Stimulated activated naive CD8-positive, alpha-beta T cell treated with anti-CD3 and anti-CD28 coated beads, Interleukin-15, Interleukin-2, amounts not matched to agents 100 ng/mL and 50 ng/mL, for 24 hours (primary cell): ENCODE measurements around the gene ENDOD1.
A peak's percentile ranks its signal among the peaks of the same experiment; 100 is the strongest.

ENCODE experiments used
- H3K27ac Mint-ChIP-seq: one replicate; pipeline ENCODE4 v1.8.0; 2021; ENCODE audit warnings: mild to moderate bottlenecking, mixed read lengths
- H3K27me3 Mint-ChIP-seq: one replicate; pipeline ENCODE4 v1.8.0; 2021; ENCODE audit warnings: mixed read lengths
- H3K36me3 Mint-ChIP-seq: one replicate; pipeline ENCODE4 v1.8.0; 2021; ENCODE audit warnings: low read depth, mixed read lengths
- H3K4me1 Mint-ChIP-seq: one replicate; pipeline ENCODE4 v1.8.0; 2021; ENCODE audit warnings: low read depth, mixed read lengths
- H3K4me3 Mint-ChIP-seq: one replicate; pipeline ENCODE4 v1.8.0; 2021; ENCODE audit warnings: mild to moderate bottlenecking, mixed read lengths
- H3K9me3 Mint-ChIP-seq: one replicate; pipeline ENCODE4 v1.8.0; 2021; ENCODE audit warnings: mixed read lengths

ENDOD1 gene

GRCh38 chr11:95067039-95067840 lies 22.4 kb upstream of the ENDOD1 start:
- H3K36me3 Mint-ChIP-seq = peaks cover 25% of the 10 kb centered on the region
- H3K27ac Mint-ChIP-seq = peak overlapping the region; percentile 95
- H3K4me3 Mint-ChIP-seq = peak overlapping the region; percentile 99
- H3K27me3 Mint-ChIP-seq = no peaks in the 10 kb centered on the region
- H3K4me1 Mint-ChIP-seq = peaks cover 27% of the 10 kb centered on the region
- H3K9me3 Mint-ChIP-seq = no peaks in the 10 kb centered on the region

- Mint-ChIP-seq H3K36me3 (peaks cover 29% of the 10 kb centered on the region), H3K27ac (peak overlapping the region; percentile 95), H3K9me3 (no peaks in the 10 kb centered on the region), H3K27me3 (no peaks in the 10 kb centered on the region), H3K4me1 (peaks cover 32% of the 10 kb centered on the region), H3K4me3 (peak overlapping the region; percentile 99)
Measured at GRCh38 chr11:95067841-95068219, 21.8 kb upstream of the ENDOD1 start.

GRCh38 chr11:95068549-95068948 lies 21.1 kb upstream of the ENDOD1 start:
- Mint-ChIP-seq H3K27ac (peak overlapping the region; percentile 95), H3K4me3 (peak overlapping the region; percentile 99), H3K9me3 (no peaks in the 10 kb centered on the region), H3K4me1 (peaks cover 35% of the 10 kb centered on the region), H3K27me3 (no peaks in the 10 kb centered on the region), H3K36me3 (peaks cover 32% of the 10 kb centered on the region)

GRCh38 chr11:95070471-95070870 lies 19.2 kb upstream of the ENDOD1 start:
- H3K27me3 Mint-ChIP-seq = no peaks in the 10 kb centered on the region
- no peaks in the 10 kb centered on the region for H3K9me3 Mint-ChIP-seq
- H3K4me1 Mint-ChIP-seq = peaks cover 35% of the 10 kb centered on the region
- H3K27ac Mint-ChIP-seq = peak overlapping the region; percentile 38
- peak overlapping the region; percentile 53 for H3K4me3 Mint-ChIP-seq
- H3K36me3 Mint-ChIP-seq = peaks cover 32% of the 10 kb centered on the region

- Mint-ChIP-seq H3K36me3 (peaks cover 28% of the 10 kb centered on the region), H3K4me1 (peaks cover 34% of the 10 kb centered on the region), H3K27me3 (no peaks in the 10 kb centered on the region), H3K27ac (no peak overlapping the region), H3K4me3 (no peak overlapping the region), H3K9me3 (no peaks in the 10 kb centered on the region)
Measured at GRCh38 chr11:95072948-95073347, 16.7 kb upstream of the ENDOD1 start.

GRCh38 chr11:95074792-95075563 lies 14.7 kb upstream of the ENDOD1 start:
- no peaks in the 10 kb centered on the region for H3K27me3 Mint-ChIP-seq
- no peaks in the 10 kb centered on the region for H3K9me3 Mint-ChIP-seq
- peaks cover 15% of the 10 kb centered on the region for H3K36me3 Mint-ChIP-seq
- peaks cover 26% of the 10 kb centered on the region for H3K4me1 Mint-ChIP-seq
- no peak overlapping the region for H3K4me3 Mint-ChIP-seq
- no peak overlapping the region for H3K27ac Mint-ChIP-seq

GRCh38 chr11:95076416-95076815 lies 13.2 kb upstream of the ENDOD1 start:
- Mint-ChIP-seq H3K27ac (no peak overlapping the region), H3K36me3 (peaks cover 7% of the 10 kb centered on the region), H3K4me3 (no peak overlapping the region), H3K4me1 (peaks cover 16% of the 10 kb centered on the region), H3K27me3 (no peaks in the 10 kb centered on the region), H3K9me3 (no peaks in the 10 kb centered on the region)

GRCh38 chr11:95076981-95077380 lies 12.7 kb upstream of the ENDOD1 start:
- peaks cover 7% of the 10 kb centered on the region for H3K36me3 Mint-ChIP-seq
- peaks cover 12% of the 10 kb centered on the region for H3K4me1 Mint-ChIP-seq
- H3K27ac Mint-ChIP-seq = no peak overlapping the region
- H3K27me3 Mint-ChIP-seq = no peaks in the 10 kb centered on the region
- H3K4me3 Mint-ChIP-seq = no peak overlapping the region
- no peaks in the 10 kb centered on the region for H3K9me3 Mint-ChIP-seq

GRCh38 chr11:95078526-95078925 lies 11.1 kb upstream of the ENDOD1 start:
- H3K36me3 Mint-ChIP-seq = no peaks in the 10 kb centered on the region

GRCh38 chr11:95081010-95081409 lies 8.6 kb upstream of the ENDOD1 start:
- Mint-ChIP-seq H3K4me3 (no peak overlapping the region), H3K9me3 (no peaks in the 10 kb centered on the region), H3K27ac (no peak overlapping the region), H3K36me3 (no peaks in the 10 kb centered on the region), H3K27me3 (no peaks in the 10 kb centered on the region), H3K4me1 (peaks cover 33% of the 10 kb centered on the region)

More at GRCh38 chr11:95078526-95078925, 11.1 kb upstream of the ENDOD1 start:
- Mint-ChIP-seq H3K9me3 (no peaks in the 10 kb centered on the region), H3K4me1 (peaks cover 10% of the 10 kb centered on the region), H3K27ac (no peak overlapping the region), H3K27me3 (no peaks in the 10 kb centered on the region), H3K4me3 (no peak overlapping the region)

- Mint-ChIP-seq H3K9me3 (no peaks in the 10 kb centered on the region), H3K4me1 (peaks cover 35% of the 10 kb centered on the region), H3K4me3 (no peak overlapping the region), H3K27me3 (no peaks in the 10 kb centered on the region), H3K36me3 (no peaks in the 10 kb centered on the region), H3K27ac (no peak overlapping the region)
Measured at GRCh38 chr11:95081412-95081811, 8.2 kb upstream of the ENDOD1 start.

GRCh38 chr11:95082576-95083001 lies 7.1 kb upstream of the ENDOD1 start:
- Mint-ChIP-seq H3K4me3 (no peak overlapping the region), H3K4me1 (peaks cover 32% of the 10 kb centered on the region), H3K27ac (no peak overlapping the region), H3K9me3 (no peaks in the 10 kb centered on the region), H3K36me3 (no peaks in the 10 kb centered on the region), H3K27me3 (no peaks in the 10 kb centered on the region)

- no peaks in the 10 kb centered on the region for H3K9me3 Mint-ChIP-seq
- peaks cover 45% of the 10 kb centered on the region for H3K4me1 Mint-ChIP-seq
- no peaks in the 10 kb centered on the region for H3K27me3 Mint-ChIP-seq
- H3K36me3 Mint-ChIP-seq = no peaks in the 10 kb centered on the region
- peak overlapping the region; percentile 29 for H3K27ac Mint-ChIP-seq
- no peak overlapping the region for H3K4me3 Mint-ChIP-seq
Measured at GRCh38 chr11:95084509-95084908, 5.1 kb upstream of the ENDOD1 start.

- H3K9me3 Mint-ChIP-seq = no peaks in the 10 kb centered on the region
Measured at GRCh38 chr11:95085117-95085816, 4.4 kb upstream of the ENDOD1 start.

GRCh38 chr11:95086151-95086550 lies 3.5 kb upstream of the ENDOD1 start:
- Mint-ChIP-seq H3K27me3 (no peaks in the 10 kb centered on the region), H3K4me1 (peaks cover 54% of the 10 kb centered on the region), H3K9me3 (no peaks in the 10 kb centered on the region), H3K27ac (no peak overlapping the region), H3K36me3 (no peaks in the 10 kb centered on the region), H3K4me3 (no peak overlapping the region)

More at GRCh38 chr11:95085117-95085816, 4.4 kb upstream of the ENDOD1 start:
- peak overlapping the region; percentile 22 for H3K4me3 Mint-ChIP-seq
- H3K4me1 Mint-ChIP-seq = peaks cover 45% of the 10 kb centered on the region
- H3K36me3 Mint-ChIP-seq = no peaks in the 10 kb centered on the region
- H3K27ac Mint-ChIP-seq = peak overlapping the region; percentile 33
- H3K27me3 Mint-ChIP-seq = no peaks in the 10 kb centered on the region
